ENCODE measurements around the gene TNNC1.

TNNC1 gene

DNA sequence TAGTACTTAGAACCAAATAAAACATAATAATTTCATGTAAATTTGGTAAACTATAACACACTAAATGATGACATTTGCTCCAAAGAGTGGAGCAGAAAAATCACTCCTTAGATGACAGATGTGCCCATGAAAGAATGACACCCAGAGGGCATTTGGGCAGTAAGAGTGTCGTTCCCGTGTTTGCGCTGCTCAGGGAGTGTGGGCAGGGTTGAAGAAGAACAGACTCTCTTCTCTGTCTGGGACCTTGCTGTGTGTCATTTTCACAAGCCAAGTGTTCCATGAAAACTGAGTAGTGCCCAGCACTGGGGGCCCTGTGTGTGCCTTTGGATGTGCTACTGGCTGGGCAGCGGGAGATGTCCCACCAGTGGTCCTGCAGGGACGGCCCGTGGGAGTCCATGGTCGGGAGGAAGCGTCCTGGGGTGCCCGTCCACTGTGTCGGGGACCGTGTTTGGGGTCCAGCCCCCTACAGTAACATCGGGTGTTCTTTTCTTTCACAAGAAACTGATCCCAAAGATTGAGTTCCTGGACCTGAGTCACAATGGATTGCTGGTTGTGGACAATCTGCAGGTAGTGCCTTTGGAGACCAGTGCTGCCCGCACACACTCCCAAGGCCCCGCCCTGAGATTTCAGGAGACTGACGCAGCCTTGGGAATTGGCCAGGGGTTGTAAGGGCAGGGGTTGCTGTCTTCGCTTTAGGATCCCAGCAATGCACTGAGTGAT, 23.4 kb upstream of the TNNC1 start:
- Histone ChIP-seq H3K36me3 (ENCODE audit: control insufficient read depth in 5 of 5, insufficient read depth in 5 of 5, low read length in 5 of 5) (peaks cover 0 to 94% (median 92%) of the 10 kb centered on the region in 5 donors), H3K9me3 (ENCODE audit: control insufficient read depth in 5 of 5, low read length in 5 of 5) (no peaks in the 10 kb centered on the region), H3K9ac (ENCODE audit: low read length in 5 of 5) (no peak overlapping the region), H3K27ac (ENCODE audit: low read depth, low read length) (no peak overlapping the region), H3K27me3 (ENCODE audit: control insufficient read depth in 5 of 5, insufficient read depth in 4 of 5, low read length in 5 of 5) (no peaks in the 10 kb centered on the region), H3K4me3 (ENCODE audit: low read depth in 1 of 5, low read length in 5 of 5) (no peak overlapping the region), H3K4me1 (ENCODE audit: control insufficient read depth in 5 of 5, insufficient read depth in 5 of 5, low read length in 5 of 5) (peaks cover 3 to 53% (median 24%) of the 10 kb centered on the region in 5 donors)

DNA sequence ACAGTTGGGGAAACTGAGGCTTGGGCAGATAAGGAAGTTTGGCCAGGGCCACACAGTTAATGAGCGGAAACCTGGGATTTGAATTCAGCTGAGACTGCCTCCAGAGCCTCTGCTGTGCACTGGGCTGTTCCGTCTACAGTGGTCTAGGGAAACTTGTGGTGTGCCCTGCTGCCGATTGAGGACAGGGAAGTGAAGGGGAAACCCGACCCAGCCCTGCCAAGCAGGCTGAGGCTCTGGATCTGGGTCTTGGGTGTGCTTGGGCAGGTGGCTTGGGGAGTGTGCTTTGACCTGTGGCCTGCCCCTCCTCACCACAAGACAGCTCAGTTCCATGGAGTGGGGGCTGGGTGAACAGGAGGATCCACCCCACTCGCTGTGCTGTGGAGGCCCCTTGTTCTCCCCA, 19.2 kb upstream of the TNNC1 start:
- Histone ChIP-seq H3K36me3 (ENCODE audit: control insufficient read depth in 5 of 5, insufficient read depth in 5 of 5, low read length in 5 of 5) (peaks cover 0 to 73% (median 59%) of the 10 kb centered on the region in 5 donors), H3K9ac (ENCODE audit: low read length in 5 of 5) (peak overlapping the region in 1 of 5 donors; percentile 21), H3K27ac (ENCODE audit: low read depth, low read length) (no peak overlapping the region)

DNA sequence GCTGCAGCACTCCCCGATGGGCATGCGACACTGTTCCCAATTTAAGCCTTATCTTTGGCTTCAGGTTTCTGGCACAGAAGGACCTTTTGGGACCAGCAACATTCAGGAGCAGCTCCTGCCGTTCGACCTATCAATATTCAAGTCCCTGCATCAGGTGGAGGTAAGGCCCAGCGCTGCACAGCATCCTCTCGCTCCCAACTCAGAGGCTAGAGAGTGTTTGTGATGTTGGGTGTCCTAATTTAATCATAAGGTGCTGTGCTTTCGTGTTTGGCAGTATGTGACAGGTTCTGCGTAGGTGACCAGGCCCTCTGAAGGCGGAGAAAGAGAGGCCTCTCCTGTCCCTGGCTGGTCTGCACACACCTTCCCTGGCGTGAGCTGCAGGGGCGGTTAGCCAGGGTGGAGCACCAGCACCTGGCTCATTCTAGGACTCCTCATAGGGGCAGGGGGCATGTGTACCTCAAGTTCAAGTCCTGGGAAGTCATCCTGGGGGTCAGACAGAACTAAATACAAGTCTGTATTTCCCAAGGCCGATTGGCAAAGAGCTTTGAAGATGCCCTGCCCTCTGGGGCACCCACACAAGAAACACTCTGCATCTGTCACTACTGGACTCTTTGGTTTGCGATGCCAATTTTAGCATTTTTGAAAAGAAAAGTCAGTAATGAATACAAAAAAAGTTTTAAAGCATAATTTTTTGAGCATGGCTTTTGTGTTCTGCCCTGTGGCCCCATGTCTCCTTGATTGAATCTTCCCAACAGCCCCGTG, 18.6 kb upstream of the TNNC1 start:
- Histone ChIP-seq H3K27ac (ENCODE audit: low read depth, low read length) (no peak overlapping the region), H3K9ac (ENCODE audit: low read length in 5 of 5) (no peak overlapping the region)

More for the DNA sequence above, 19.2 kb upstream of the TNNC1 start:
- Histone ChIP-seq H3K4me1 (ENCODE audit: control insufficient read depth in 5 of 5, insufficient read depth in 5 of 5, low read length in 5 of 5) (peaks cover 6 to 60% (median 46%) of the 10 kb centered on the region in 5 donors), H3K4me3 (ENCODE audit: low read depth in 1 of 5, low read length in 5 of 5) (no peak overlapping the region), H3K9me3 (ENCODE audit: control insufficient read depth in 5 of 5, low read length in 5 of 5) (no peaks in the 10 kb centered on the region), H3K27me3 (ENCODE audit: control insufficient read depth in 5 of 5, insufficient read depth in 4 of 5, low read length in 5 of 5) (no peaks in the 10 kb centered on the region)

DNA sequence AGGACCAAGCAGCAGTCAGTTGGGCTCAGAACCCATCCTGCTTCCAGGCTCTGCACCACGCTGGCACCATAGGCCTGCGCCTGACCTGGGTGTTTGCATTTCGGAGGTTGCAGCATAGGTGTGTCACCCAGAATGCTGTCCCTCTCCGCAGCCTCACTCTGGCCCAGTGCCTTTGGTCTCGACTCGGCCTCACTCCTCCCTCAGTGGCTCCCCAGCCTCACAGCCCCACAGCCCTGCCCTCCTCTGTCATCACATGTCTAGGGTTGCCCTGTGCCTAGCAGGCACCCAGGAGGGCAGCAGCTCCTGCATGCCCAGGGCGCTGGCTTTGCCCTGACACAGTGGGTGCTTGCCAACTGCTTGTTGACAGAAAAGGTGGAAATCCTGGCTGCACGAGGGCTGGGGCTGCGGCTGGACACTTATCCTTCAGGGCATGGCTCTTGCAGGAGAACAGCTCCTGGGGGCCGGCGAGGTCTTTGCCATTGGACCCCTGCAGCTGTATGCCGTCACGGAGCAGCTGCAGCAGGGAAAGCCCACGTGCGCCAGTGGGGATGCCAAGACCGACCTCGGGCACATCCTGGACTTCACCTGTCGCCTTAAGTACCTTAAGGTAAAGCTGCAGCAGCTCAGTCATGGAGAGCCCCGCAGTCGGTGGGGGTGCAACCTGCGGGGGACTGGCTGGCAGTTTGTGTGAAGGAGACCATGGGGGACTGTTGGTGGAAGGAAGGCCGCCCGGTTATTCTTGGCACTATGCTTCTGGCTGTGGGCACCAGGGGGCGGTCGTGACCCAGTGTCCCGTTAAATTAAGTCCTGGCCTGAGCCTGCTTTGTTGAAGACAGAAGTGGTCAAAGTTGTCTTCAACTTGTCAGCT, 17.8 kb upstream of the TNNC1 start:
- H3K9me3 ChIP-seq (ENCODE audit: control insufficient read depth in 5 of 5, low read length in 5 of 5), result no peaks in the 10 kb centered on the region
- H3K27ac ChIP-seq (ENCODE audit: low read depth, low read length), result no peak overlapping the region
- H3K4me1 ChIP-seq (ENCODE audit: control insufficient read depth in 5 of 5, insufficient read depth in 5 of 5, low read length in 5 of 5), result peaks cover 6 to 61% (median 47%) of the 10 kb centered on the region in 5 donors
- peaks cover 0 to 63% (median 47%) of the 10 kb centered on the region in 5 donors for H3K36me3 ChIP-seq (ENCODE audit: control insufficient read depth in 5 of 5, insufficient read depth in 5 of 5, low read length in 5 of 5)
- H3K4me3 ChIP-seq (ENCODE audit: low read depth in 1 of 5, low read length in 5 of 5), result no peak overlapping the region
- no peaks in the 10 kb centered on the region for H3K27me3 ChIP-seq (ENCODE audit: control insufficient read depth in 5 of 5, insufficient read depth in 4 of 5, low read length in 5 of 5)
- H3K9ac ChIP-seq (ENCODE audit: low read length in 5 of 5), result no peak overlapping the region

More for the DNA sequence above, 18.6 kb upstream of the TNNC1 start:
- no peak overlapping the region for H3K4me3 ChIP-seq (ENCODE audit: low read depth in 1 of 5, low read length in 5 of 5)
- no peaks in the 10 kb centered on the region for H3K9me3 ChIP-seq (ENCODE audit: control insufficient read depth in 5 of 5, low read length in 5 of 5)
- H3K27me3 ChIP-seq (ENCODE audit: control insufficient read depth in 5 of 5, insufficient read depth in 4 of 5, low read length in 5 of 5), result no peaks in the 10 kb centered on the region
- H3K4me1 ChIP-seq (ENCODE audit: control insufficient read depth in 5 of 5, insufficient read depth in 5 of 5, low read length in 5 of 5), result peaks cover 6 to 62% (median 47%) of the 10 kb centered on the region in 5 donors
- H3K36me3 ChIP-seq (ENCODE audit: control insufficient read depth in 5 of 5, insufficient read depth in 5 of 5, low read length in 5 of 5), result peaks cover 0 to 67% (median 53%) of the 10 kb centered on the region in 5 donors

DNA sequence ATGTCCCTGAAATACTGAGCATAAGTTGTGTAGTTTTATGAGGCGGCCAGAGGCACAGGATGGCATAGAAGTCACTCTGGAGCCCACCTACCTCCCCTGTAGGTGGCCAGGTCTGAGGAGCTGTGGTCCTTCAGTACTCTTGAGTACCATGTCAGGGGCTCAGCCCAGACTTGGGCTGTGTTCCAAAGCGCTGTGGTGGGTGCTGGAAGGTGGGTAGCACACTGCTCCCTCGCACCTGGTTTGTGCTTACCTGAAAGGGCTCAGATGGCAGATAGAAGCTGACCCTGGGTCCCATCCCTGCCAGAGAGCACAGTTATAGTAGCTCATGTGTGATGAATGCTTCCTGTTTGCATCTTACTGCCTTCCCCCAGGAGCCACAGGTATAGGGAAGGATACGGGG, 17.1 kb upstream of the TNNC1 start:
- Histone ChIP-seq H3K4me3 (ENCODE audit: low read depth in 1 of 5, low read length in 5 of 5) (no peak overlapping the region), H3K27me3 (ENCODE audit: control insufficient read depth in 5 of 5, insufficient read depth in 4 of 5, low read length in 5 of 5) (no peaks in the 10 kb centered on the region), H3K9me3 (ENCODE audit: control insufficient read depth in 5 of 5, low read length in 5 of 5) (no peaks in the 10 kb centered on the region), H3K9ac (ENCODE audit: low read length in 5 of 5) (no peak overlapping the region), H3K27ac (ENCODE audit: low read depth, low read length) (no peak overlapping the region), H3K4me1 (ENCODE audit: control insufficient read depth in 5 of 5, insufficient read depth in 5 of 5, low read length in 5 of 5) (peaks cover 6 to 56% (median 42%) of the 10 kb centered on the region in 5 donors), H3K36me3 (ENCODE audit: control insufficient read depth in 5 of 5, insufficient read depth in 5 of 5, low read length in 5 of 5) (peaks cover 0 to 58% (median 42%) of the 10 kb centered on the region in 5 donors)

DNA sequence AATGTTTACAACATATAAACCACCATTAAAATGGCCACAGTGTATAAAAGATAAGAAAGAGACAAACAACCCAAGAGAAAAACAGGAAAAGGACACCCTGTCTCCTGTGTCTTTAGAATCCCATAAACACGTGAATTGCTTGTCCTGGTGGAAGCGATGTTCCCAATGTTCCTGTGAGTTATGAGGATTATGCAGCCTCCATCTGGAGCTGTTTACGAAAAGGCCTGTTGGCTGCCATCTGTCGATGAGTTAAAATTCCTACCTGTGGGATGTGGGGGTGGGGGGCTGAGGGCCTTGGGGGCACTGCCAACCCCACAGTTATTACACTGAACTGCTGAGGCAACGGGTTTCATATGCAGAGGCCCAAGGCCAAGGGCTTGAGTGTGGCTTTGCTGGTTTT, 15.2 kb upstream of the TNNC1 start:
- Histone ChIP-seq H3K9me3 (ENCODE audit: control insufficient read depth in 5 of 5, low read length in 5 of 5) (no peaks in the 10 kb centered on the region), H3K4me3 (ENCODE audit: low read depth in 1 of 5, low read length in 5 of 5) (no peak overlapping the region), H3K27ac (ENCODE audit: low read depth, low read length) (peak overlapping the region; percentile 49), H3K4me1 (ENCODE audit: control insufficient read depth in 5 of 5, insufficient read depth in 5 of 5, low read length in 5 of 5) (peaks cover 6 to 49% (median 35%) of the 10 kb centered on the region in 5 donors), H3K9ac (ENCODE audit: low read length in 5 of 5) (no peak overlapping the region), H3K27me3 (ENCODE audit: control insufficient read depth in 5 of 5, insufficient read depth in 4 of 5, low read length in 5 of 5) (no peaks in the 10 kb centered on the region), H3K36me3 (ENCODE audit: control insufficient read depth in 5 of 5, insufficient read depth in 5 of 5, low read length in 5 of 5) (peaks cover 0 to 49% (median 30%) of the 10 kb centered on the region in 5 donors)

DNA sequence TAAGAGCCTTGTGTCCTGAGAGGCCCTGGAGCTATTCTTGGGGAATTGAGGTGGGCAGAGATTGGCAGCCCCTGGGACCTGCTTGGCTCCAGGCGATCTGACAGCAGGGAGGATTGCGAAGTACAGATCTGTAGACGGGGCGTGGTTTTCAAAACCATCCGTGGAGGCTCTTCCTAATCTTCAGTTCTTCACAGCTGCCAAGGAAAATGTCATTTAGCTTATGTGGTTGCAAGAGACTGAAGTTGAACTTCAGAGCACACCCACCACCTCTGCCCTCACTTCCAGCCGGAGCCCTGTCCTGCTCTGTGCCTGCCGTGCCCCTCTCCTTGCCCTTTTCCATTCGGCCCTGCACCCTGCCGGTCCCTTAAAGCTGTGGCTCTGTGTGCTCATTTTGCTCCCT, 14.5 kb upstream of the TNNC1 start:
- Histone ChIP-seq H3K9ac (ENCODE audit: low read length in 5 of 5) (peak overlapping the region in 4 of 5 donors; percentile 3 to 30 (median 22)), H3K9me3 (ENCODE audit: control insufficient read depth in 5 of 5, low read length in 5 of 5) (no peaks in the 10 kb centered on the region), H3K4me3 (ENCODE audit: low read depth in 1 of 5, low read length in 5 of 5) (no peak overlapping the region), H3K4me1 (ENCODE audit: control insufficient read depth in 5 of 5, insufficient read depth in 5 of 5, low read length in 5 of 5) (peaks cover 6 to 49% (median 33%) of the 10 kb centered on the region in 5 donors), H3K27ac (ENCODE audit: low read depth, low read length) (peak overlapping the region; percentile 49), H3K27me3 (ENCODE audit: control insufficient read depth in 5 of 5, insufficient read depth in 4 of 5, low read length in 5 of 5) (no peaks in the 10 kb centered on the region), H3K36me3 (ENCODE audit: control insufficient read depth in 5 of 5, insufficient read depth in 5 of 5, low read length in 5 of 5) (peaks cover under 1 to 43% (median 24%) of the 10 kb centered on the region in 5 donors)

DNA sequence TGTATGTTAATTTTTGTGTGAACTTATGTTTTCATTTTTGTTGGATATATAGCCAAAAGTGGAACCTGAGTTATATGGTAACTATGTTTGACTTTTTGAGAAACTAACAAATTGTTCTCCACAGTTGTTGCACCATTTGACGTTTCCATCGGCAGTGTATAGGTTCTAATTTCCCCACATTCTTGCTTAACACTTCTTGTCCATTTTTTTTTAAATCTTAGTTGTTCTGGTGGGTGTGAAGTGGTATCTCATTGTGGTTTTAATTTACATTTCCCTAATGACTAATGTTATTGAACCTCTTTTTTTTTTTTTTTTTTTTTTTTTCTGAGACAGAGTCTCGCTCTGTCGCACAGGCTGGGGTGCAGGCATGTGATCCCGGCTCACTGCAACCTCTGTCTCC, 9.6 kb upstream of the TNNC1 start:
- Histone ChIP-seq H3K4me1 (ENCODE audit: control insufficient read depth in 5 of 5, insufficient read depth in 5 of 5, low read length in 5 of 5) (peaks cover 0 to 26% (median 11%) of the 10 kb centered on the region in 5 donors), H3K27ac (ENCODE audit: low read depth, low read length) (no peak overlapping the region), H3K9ac (ENCODE audit: low read length in 5 of 5) (no peak overlapping the region), H3K27me3 (ENCODE audit: control insufficient read depth in 5 of 5, insufficient read depth in 4 of 5, low read length in 5 of 5) (no peaks in the 10 kb centered on the region), H3K4me3 (ENCODE audit: low read depth in 1 of 5, low read length in 5 of 5) (no peak overlapping the region), H3K9me3 (ENCODE audit: control insufficient read depth in 5 of 5, low read length in 5 of 5) (no peaks in the 10 kb centered on the region), H3K36me3 (ENCODE audit: control insufficient read depth in 5 of 5, insufficient read depth in 5 of 5, low read length in 5 of 5) (peaks cover 6 to 41% (median 34%) of the 10 kb centered on the region in 5 donors)

DNA sequence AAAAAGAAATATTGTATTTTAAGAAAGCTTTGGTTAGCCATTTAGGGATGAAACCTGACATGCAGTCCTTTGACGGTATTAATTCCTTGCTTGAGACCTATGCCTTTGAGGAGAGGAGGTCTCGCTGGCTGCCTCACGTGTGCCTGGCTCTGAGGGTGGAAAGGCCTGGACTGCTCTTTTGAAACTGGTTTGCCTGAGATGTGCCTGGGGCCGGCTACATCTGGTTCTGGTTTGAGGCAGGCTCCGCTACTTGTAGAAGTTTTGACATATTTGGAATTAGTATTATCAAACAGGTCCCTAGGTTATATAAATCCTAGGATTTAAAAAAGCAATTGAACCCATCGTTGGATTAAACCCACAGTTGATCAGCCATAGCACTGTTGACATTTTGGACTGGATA, 8.0 kb upstream of the TNNC1 start:
- Histone ChIP-seq H3K27me3 (ENCODE audit: control insufficient read depth in 5 of 5, insufficient read depth in 4 of 5, low read length in 5 of 5) (no peaks in the 10 kb centered on the region), H3K9me3 (ENCODE audit: control insufficient read depth in 5 of 5, low read length in 5 of 5) (no peaks in the 10 kb centered on the region), H3K9ac (ENCODE audit: low read length in 5 of 5) (no peak overlapping the region), H3K27ac (ENCODE audit: low read depth, low read length) (peak overlapping the region; percentile 23), H3K4me1 (ENCODE audit: control insufficient read depth in 5 of 5, insufficient read depth in 5 of 5, low read length in 5 of 5) (peaks cover 0 to 20% (median 10%) of the 10 kb centered on the region in 5 donors), H3K36me3 (ENCODE audit: control insufficient read depth in 5 of 5, insufficient read depth in 5 of 5, low read length in 5 of 5) (peaks cover 11 to 52% (median 37%) of the 10 kb centered on the region in 5 donors), H3K4me3 (ENCODE audit: low read depth in 1 of 5, low read length in 5 of 5) (no peak overlapping the region)
